ENCODE data around the gene ERC2.

The ERC2 gene

DNA sequence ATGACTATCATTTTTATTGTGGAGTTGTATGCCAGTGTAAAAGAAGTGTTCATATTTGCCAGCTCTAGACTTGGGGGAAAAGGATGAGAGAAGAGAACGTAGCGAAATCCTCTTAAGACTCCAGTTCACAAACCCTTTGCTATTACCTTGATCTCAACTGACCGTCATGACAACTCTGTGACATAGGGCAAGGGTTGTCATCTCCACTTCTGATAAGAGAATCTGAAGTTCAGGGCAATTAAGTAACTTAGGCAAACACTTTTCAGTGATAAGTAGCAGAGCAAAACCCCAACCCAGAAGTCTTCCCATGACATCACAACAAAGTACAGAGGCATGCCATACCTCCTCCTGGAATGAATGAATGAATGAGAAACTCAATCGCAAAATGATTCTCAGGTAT lies 940.9 kb downstream of the ERC2 start:
- Histone ChIP-seq H3K27me3 (ENCODE audit: control insufficient read depth, insufficient read depth, low read length) (no peaks in the 10 kb centered on the region), H2AFZ (no peak overlapping the region), H3K9me3 (ENCODE audit: control insufficient read depth, low read length) (no peaks in the 10 kb centered on the region), H3K36me3 (ENCODE audit: control insufficient read depth, insufficient read depth, low read length) (no peaks in the 10 kb centered on the region), H3K27ac (no peak overlapping the region), H3K4me1 (no peaks in the 10 kb centered on the region), H3K9ac (no peak overlapping the region), H3K79me2 (no peaks in the 10 kb centered on the region), H3K4me3 (ENCODE audit: low read depth, low read length) (no peak overlapping the region), H3K4me2 (ENCODE audit: low read length) (no peak overlapping the region)
- TF ChIP-seq, protein P1, sequence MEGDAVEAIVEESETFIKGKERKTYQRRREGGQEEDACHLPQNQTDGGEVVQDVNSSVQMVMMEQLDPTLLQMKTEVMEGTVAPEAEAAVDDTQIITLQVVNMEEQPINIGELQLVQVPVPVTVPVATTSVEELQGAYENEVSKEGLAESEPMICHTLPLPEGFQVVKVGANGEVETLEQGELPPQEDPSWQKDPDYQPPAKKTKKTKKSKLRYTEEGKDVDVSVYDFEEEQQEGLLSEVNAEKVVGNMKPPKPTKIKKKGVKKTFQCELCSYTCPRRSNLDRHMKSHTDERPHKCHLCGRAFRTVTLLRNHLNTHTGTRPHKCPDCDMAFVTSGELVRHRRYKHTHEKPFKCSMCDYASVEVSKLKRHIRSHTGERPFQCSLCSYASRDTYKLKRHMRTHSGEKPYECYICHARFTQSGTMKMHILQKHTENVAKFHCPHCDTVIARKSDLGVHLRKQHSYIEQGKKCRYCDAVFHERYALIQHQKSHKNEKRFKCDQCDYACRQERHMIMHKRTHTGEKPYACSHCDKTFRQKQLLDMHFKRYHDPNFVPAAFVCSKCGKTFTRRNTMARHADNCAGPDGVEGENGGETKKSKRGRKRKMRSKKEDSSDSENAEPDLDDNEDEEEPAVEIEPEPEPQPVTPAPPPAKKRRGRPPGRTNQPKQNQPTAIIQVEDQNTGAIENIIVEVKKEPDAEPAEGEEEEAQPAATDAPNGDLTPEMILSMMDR (IDR thresholded peaks at IDR 0.05): no peak

GRCh38 chr3:55526332-55527030 lies 941.8 kb downstream of the ERC2 start:
- TF ChIP-seq, protein P1 (IDR thresholded peaks at IDR 0.05): no peak
- Histone ChIP-seq H3K27ac (no peak overlapping the region), H3K36me3 (ENCODE audit: control insufficient read depth, insufficient read depth, low read length) (no peaks in the 10 kb centered on the region)

DNA sequence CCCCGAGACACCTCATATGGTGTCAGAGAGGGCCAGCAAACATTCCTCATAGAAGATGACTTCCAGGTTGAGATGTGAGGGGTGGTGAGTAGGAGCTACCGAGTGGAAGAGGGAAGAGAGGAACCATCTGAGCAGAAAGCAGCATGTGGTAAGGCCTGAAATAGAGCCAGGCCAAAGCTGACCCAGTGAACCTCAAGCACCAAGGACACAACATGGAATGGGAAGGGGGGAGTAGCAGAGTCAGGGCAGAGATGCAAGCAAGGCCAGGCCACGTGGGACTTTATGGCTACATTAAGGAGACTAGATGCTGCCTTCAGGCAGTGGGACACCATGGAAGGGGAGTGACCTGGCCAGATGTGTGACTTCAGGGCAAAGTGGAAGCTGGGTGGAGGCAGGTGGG lies 942.8 kb downstream of the ERC2 start:
- Histone ChIP-seq H3K36me3 (ENCODE audit: control insufficient read depth, insufficient read depth, low read length) (no peaks in the 10 kb centered on the region), H3K9ac (no peak overlapping the region), H2AFZ (no peak overlapping the region), H3K79me2 (no peaks in the 10 kb centered on the region), H3K27me3 (ENCODE audit: control insufficient read depth, insufficient read depth, low read length) (no peaks in the 10 kb centered on the region), H3K4me2 (ENCODE audit: low read length) (no peak overlapping the region), H3K4me3 (ENCODE audit: low read depth, low read length) (no peak overlapping the region), H3K27ac (no peak overlapping the region), H3K4me1 (no peaks in the 10 kb centered on the region), H3K9me3 (ENCODE audit: control insufficient read depth, low read length) (no peaks in the 10 kb centered on the region)
- TF ChIP-seq, protein P1 (IDR thresholded peaks at IDR 0.05): no peak

More at GRCh38 chr3:55526332-55527030, 941.8 kb downstream of the ERC2 start:
- Histone ChIP-seq H3K9me3 (ENCODE audit: control insufficient read depth, low read length) (no peaks in the 10 kb centered on the region), H3K79me2 (no peaks in the 10 kb centered on the region), H3K4me1 (no peaks in the 10 kb centered on the region), H2AFZ (no peak overlapping the region), H3K27me3 (ENCODE audit: control insufficient read depth, insufficient read depth, low read length) (no peaks in the 10 kb centered on the region), H3K9ac (no peak overlapping the region), H3K4me3 (ENCODE audit: low read depth, low read length) (no peak overlapping the region), H3K4me2 (ENCODE audit: low read length) (no peak overlapping the region)

- Histone ChIP-seq H3K9ac (no peak overlapping the region), H3K9me3 (ENCODE audit: control insufficient read depth, low read length) (no peaks in the 10 kb centered on the region), H3K79me2 (no peaks in the 10 kb centered on the region), H3K27me3 (ENCODE audit: control insufficient read depth, insufficient read depth, low read length) (no peaks in the 10 kb centered on the region), H3K4me1 (no peaks in the 10 kb centered on the region), H3K4me3 (ENCODE audit: low read depth, low read length) (no peak overlapping the region), H2AFZ (no peak overlapping the region), H3K27ac (no peak overlapping the region), H3K4me2 (ENCODE audit: low read length) (no peak overlapping the region), H3K36me3 (ENCODE audit: control insufficient read depth, insufficient read depth, low read length) (no peaks in the 10 kb centered on the region)
- TF ChIP-seq, protein P1 (IDR thresholded peaks at IDR 0.05): no peak
These were observed 943.6 kb downstream of the ERC2 start for GRCh38 chr3:55524565-55525244.
